NCI-H1694 treated with DMSO at 0.1 percent for 48 hours (cell line): ENCODE data around the gene NETO2.
"Not testable (repeated sequence)": the region's sequence is repeated elsewhere in the genome, so short reads cannot be mapped to it uniquely, and the experiment has no call there.

Experiments used
- DNase-seq: peaks from one replicate; lab custom pipeline; 2025; lab: John Stamatoyannopoulos, UW

The NETO2 gene

DNA sequence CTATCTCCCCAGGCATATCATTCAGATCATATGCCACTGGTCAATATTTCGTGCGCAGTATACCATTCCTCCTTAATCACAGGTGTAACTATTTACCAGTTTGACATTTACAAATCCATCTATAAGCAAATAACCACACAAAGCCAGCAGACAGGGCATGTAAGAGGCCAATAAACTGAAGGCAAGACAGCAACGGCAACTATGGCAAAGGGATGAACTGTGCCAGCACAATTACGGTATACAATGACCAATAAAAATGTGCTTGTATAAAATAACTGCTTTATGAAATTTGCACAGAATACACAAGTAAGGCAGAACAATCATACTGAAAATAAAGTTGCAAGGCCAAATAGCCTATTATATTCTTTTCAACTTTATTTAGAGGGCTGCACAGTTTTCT, 9.2 kb downstream of the NETO2 start:
- no peak for DNase-seq

DNA sequence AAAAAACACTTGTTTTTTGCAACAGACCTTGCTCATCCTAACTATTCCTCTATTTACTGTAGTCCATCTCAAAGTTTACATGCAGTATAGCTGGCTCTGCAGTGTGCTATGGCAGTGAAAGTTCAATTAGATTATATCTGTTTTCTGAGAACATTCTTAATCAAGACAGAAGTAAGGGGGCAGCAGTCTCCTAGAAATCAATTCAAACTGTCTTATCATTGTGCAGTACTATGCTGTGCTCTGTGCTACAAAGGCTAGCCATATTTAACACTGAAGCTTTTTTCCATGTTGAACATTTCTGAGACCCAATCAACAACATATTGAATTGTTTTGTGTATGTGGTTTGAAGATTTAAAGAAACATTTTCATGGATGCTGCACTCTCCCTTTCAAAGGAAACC, 11.4 kb downstream of the NETO2 start:
- DNase-seq: no peak

DNA sequence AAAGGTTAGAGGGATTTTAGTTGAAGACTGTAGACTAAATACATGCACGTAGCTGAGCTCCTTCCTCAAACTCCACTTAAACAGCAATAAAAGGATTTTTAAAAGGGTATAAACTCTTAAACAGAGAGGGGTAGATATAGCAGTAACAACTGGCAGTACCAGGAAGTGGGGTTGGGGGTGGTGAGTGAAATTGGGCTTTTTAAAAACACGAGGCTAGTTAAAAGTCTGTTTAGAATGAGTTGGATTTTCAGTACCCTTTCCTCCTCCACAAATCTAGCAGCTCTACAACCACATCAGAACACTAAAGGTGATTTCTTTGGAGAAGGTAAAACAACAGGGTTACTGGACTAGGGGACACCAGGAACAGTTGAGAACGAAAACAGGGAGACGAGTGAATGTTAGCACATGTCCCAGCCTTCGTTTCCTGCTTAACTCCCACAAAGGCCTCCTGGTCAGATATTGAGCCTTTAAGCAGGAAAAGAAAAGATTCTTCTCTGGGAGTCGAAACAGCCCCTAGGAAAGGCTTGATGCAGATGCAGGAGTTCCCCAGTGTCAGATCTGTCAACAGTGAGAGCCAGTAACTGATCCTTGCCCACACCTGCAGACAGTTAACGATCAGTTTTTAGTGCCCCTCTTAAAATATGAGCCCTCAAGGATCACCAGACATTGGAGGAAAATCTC, 13.8 kb downstream of the NETO2 start:
- no peak for DNase-seq

DNA sequence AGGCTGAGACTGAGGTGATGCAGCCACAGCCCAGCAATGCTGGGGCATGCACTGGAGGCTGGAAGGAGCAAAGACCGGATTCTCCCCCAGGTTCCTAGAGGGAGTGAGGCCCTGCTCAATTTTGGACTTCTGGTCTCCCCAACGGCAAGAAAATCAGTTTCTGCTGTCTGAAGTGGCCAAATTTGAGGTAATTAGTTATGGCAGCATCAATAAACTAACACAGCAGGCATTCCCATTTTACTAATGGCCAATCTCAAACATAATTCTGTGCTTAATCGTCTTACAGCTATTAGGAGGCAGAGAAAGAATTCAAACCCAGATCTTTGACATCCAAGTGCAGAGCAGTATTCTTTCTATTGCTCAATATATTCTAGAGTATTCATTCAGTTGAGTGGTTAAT, 16.2 kb downstream of the NETO2 start:
- no peak for DNase-seq

DNA sequence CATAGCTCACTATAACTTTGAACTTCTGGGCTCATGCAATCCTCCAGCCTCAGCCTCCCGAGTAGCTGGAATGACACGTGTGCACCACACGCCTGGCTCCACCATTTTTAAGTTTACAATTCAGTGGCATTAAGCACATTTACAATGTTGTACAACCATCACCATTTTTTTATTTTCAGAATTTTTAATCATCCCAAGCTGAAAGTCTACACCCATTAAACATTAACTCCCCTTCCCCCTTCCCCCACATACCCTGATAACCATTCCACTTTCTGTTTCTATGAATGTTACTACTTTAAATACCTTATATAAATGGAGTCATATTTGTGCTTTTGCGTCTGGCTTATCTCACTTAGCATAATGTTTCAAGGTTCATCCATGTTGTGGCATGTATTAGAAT, 18.0 kb downstream of the NETO2 start:
- no peak for DNase-seq

DNA sequence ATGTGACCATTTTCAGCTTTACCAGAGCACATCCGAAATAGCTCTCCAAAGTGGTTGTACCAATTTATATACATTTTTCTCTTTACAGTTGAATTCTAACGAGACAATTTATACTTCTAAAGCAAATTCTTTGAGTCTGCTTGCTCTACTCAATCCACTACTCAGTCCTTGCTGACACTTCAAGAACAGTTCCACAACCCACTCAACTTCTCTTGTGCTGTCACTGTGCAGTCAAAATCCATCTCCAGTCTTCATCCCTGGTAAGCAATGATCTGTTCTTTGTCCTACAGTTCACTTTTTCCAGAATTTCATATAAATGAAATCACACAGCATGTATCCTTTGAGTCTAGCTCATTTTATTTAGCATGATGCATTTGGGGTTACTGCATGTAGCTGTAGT, 30.6 kb downstream of the NETO2 start:
- no peak for DNase-seq

DNA sequence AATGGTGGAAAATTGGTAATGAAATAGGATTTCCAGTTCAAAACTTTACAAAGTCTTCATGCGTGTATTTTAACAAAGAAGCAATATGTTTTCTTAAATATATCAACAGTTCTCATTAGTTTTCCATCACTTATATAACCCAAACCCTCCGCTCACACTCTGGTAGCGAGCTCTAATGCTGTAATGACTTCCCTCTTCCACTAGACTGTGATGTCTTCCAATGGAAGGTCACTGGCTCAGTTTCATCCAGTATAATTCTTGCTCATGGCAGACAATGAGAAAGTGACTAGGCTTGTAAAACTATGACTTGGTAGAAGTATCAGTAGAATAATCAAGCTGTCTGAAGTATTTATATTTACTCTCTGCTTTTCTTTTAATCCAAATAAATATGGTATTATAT, 32.8 kb downstream of the NETO2 start:
- DNase-seq: no peak

DNA sequence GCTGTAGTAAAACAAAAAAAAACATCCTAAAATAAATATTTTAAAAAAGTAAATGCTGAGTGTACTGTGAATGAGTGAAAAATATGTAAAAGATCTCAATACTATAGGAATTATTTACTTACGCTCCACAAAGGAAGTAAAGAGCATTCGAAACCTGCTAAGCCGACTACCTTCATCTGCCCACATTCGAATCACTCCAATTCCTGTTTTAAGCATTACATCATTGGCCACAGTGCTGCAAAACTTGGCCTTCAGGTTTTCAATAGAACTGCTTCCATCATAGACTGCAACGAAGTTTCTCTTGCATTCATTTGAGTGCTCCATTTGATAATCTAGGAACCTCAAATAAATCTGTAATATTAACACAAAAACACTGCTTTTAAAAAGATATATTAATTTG, 34.4 kb downstream of the NETO2 start:
- no peak for DNase-seq

DNA sequence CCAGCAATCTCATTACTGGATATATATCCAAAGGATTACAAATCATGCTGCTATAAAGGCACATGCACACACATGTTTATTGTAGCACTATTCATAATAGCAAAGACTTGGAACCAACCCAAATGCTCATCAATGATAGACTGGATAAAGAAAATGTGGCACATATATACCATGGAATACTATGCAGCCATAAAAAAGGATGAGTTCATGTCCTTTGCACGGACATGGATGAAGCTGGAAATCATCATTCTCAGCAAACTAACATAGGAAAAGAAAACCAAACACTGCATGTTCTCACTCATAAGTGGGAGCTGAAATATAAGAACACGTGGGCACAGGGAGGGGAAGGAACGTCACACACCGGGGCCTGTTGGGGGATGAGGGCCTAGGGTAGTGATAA, 40.8 kb downstream of the NETO2 start:
- not testable (repeated sequence) for DNase-seq

DNA sequence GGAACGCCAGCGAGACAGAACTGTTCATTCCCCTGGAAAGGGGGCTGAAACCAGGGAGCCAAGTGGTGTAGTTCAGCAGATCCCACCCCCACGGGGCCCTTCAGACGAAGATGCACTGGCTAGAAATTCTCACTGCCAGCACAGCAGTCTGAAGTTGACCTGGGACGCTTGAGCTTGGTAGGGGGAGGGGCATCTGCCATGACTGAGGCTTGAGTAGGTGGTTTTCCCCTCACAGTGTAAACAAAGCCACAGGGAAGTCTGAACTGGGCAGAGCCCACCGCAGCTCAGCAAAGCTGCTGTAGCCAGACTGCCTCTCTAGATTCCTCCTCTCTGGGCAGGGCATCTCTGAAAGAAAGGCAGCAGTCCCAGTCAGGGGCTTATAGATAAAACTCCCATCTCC, 46.6 kb downstream of the NETO2 start:
- DNase-seq: not testable (repeated sequence)

DNA sequence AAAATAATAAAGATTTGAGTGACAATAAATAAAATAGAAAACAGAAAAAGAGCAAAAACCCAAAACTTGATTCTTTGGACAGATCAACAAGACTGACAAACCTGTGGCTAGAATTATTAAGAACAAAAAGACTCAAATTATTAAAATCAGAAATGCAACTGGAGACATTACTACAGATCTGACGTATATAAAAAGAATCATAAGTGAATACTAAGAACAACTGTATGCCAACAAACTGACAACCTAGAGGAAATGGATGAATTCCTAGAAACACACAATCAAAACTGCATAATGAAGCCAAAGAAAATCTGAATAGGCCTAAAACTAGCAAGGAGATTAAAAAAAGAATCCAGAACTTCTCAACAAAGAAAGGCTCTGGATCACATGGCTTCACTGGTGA, 47.4 kb downstream of the NETO2 start:
- no peak for DNase-seq

DNA sequence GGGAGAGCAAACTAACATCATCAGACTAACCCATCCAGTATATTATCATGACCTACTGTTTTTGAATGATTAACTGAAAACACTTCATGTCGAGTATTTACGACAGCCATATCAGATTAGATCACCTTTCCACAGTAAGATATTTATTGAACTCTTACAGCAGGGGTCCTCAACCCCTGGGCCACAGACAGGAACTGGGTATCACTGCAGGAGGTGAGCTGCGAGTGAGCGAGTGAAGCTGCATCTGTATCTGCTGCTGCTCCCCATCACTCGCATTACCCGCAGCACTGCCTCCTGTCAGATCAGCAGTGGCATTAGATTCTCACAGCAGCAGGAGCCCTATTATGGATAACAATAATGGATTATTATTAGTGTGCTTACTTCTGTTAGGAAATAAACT, 59.5 kb downstream of the NETO2 start:
- DNase-seq: no peak

DNA sequence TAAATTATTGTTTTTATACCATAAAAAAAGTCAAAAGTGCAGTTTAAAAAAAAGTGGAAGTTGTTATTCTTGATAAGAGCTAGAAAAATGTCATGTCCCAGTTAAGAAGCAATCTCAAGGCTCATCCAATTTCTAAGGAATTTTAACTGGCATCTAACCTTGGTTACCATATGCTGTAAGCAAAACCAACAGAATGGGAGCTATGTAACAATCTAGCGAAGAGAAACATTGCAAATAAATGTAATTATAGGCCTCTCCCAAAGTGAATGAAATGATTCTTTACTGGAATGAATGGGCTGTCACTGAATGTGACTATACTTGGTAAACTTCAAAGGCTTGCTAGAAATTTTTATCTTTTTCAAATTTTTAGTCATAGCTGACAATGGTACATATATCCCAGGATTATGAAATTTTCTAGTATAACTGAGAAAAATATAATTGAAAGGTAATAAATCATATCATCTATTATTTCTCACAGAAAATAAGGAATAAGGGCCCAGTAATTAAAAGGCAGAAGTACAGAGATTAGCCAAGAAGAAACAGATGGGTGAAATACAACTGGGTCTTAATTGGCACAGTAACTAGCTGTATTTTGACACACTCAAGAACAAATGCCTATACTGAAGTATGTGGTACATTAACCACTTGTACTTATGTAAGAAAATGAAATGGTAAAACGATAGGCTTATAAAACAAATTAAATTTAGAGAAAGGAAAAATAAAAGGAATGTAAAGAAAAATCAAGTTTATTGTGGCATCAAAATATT, 61.5 kb downstream of the NETO2 start:
- no peak for DNase-seq

DNA sequence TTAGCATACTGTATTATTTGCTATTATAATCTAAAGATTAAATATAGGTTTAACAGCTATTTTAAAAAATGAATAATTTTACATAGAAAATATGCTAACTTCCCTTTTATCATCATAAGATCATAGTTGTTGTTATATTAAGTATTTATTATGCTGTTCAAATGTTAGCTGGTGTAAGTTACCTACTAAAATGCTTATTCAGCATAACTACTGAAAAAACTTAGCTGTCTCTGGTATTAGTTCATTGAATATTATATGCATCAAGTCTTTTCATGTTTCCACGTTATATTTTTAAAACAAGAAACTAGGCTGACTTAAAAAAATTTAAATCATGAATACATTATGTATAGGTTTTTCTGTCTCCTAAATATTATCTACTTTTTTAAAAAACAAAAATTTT, 62.6 kb downstream of the NETO2 start:
- no peak for DNase-seq

DNA sequence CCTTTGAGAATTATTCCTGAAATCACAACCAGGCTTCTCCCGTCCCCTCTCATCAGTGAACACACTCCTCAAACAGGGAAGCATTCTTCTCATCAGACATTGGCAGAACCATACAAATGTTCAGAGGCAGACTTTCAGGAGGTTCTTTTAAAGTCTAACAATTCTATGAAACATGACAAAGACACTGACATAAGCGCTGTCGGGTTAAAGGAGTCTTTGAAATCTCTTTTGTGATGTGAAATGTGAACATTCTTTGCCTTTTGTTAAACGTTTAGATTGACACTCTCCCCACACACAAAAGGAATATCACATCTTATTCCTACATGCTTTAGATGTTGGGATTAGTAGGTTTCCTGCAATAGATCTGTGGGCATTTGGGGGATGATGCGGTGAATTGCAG, 63.9 kb downstream of the NETO2 start:
- DNase-seq: no peak

DNA sequence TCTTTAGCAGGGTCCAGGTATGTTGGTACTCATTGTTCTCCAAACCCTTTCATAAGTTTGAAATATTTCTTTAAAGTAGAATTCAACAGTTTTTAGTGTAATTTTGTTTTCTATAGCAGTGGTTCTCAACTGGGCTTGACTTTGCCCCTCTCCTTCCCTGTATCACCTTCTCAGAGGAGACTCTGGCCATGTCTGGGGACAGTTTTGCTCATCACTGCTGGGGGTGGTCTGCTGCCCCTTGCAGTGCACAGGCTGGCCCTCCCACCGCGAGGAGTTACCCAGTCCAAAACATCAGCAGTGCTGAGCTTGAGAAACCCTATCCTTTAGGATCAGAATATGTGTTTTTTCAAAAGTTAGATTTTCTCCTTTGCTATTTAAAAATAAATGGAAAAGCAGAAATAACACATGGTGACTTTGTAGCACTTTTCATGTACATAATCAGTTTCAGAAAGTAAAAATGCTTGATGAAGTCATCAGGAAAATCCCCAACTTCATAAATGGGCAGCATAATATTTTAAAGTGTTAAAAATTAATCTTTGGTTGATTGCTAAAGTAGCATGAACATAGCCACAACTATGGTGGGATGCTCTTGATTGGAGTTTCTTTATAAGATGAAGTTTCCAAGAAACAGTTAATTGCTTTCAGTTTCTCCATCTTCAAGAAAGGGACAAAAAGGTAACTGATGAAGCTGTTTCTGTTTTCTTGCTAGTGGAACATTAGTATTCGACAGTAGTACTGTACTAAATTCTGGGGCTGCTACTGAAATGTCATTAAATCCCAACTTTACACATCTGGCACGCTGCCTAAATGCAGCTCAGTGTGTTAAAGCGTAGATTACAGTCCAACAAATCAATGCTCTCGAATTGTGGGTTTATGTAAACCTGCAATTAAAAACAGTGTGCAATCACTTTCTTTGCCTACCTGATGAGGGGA, 70.3 kb downstream of the NETO2 start:
- DNase-seq: no peak

DNA sequence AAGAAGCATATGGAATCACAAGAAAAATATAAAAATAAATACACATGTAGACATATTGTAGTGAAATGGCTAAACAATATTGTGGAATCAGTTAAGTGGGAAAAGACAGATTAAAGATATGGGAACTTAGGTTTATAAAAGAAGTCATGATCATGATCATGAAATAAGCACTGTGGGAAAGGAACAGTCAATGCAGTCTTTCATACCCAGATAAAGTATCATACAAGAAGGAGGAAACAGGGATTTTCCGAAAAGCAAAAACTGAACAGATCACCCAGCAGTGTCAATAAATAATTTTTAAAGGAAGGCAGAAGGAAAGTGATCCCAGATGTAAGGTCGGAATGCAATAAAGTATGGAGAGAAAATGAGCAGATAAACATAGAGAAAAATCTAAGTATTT, 71.6 kb downstream of the NETO2 start:
- no peak for DNase-seq

DNA sequence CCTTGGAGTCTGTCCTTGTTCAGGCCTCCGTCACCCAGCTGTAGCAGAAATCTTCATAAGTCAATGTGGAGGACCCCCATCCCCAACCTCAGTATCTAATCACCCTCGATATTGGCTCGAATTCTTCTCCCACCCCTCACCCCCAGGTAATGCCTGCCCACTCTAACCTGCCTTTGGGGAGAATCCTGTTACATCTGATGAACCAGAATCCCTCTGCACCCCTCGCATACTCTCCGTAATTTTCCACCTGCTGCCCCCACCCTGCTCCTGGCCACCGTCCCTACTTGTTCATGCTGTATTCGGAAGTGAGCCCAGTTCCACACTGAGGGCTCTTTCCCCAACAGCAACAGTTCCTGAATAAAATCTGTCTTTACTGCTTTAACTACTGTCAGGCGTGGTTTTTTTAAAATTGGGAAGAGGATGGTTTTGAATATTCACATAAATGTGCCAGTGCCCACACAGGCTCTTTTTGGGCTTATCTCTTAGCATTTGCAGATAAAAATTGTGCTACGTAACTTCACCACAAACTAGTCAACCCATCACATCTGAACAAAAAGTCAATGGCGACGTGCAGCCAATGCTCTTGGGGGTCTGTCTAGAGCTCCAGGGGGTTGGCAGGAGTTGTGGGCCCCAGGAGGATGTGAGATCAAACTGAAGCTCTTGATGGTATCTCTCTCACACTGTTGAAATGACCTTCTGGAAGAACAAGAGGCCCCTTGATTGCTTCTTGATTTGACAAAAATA, 73.7 kb downstream of the NETO2 start:
- DNase-seq: no peak

DNA sequence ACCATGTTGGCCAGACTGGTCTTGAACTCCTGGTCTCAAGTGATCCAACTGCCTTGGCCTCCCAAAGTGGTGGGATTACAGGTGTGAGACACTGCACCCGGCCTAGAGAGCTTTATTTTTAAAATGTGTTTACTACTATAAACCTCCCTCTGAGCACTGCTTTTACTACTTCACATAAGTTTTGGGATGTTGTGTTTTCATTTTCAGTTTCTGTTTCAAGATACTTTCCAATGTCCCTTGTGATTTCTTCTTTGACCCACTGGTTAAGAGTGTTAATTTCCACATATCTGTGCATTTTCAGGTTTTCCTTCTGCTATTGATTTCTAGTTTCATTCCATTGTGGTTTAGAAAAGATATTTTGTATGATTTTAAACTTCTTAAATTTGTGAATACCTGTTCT, 74.4 kb downstream of the NETO2 start:
- no peak for DNase-seq

DNA sequence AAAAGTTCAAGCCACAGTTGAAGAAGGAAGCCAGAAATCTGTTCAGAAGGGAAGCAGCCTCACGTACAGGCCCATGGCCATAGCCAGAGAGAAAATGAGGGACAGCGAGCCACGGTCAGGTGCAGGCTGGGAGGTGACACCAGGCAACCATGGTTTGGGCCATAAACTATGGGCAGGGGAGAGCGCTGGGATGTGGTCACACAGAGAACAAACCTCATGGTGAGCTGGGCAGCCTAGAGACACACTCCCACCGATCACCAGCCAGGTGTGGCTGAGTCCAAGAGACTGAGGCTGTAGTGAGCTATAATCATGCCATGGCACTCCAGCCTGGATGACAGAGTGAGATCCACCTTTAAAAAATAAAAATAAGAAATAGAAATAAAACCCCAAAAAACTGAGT, 76.5 kb downstream of the NETO2 start:
- DNase-seq: no peak

DNA sequence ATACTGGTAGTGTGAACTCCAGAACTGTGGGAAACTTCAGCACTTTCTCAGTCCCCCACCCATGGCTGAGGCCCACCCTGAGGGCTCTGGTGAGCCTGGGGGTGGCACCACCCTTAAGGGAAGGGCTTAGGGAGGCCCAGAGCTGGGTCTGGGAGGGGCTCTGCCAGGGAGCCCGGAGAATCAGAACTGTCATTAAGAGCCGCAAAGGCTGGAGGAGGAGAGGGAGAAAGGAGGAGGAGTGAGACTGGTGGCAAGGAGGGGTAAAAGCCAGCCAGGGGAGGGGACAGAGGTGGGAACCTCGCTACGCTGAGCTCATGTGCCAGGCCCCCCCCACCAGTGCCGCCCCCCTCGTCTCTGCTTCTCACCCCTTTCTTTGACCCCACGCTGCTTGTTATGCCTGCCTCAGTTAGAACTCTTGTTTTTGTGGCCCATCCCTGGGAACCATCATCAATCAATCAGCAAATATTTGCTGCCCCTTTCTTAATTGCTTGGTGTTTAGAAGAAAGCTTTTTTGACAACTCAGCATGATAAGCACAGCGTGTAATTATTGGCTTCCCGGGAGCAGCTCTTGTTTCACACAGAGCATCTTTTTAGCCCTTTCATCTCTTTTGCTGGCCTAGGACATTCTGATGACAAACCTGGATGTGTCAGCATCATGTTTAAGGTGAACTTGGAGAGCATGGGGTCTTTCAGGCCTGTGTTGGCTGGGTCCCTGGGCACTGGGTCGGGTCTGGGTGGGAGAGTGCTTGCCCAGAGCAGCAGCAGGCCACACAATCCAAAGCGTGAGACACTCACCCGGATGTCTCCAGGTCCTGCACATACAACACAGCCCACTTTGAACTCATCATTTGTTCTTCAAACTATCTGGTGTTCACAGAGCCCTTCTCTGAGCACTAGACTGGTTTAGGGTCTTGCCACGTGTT, 77.7 kb downstream of the NETO2 start:
- no peak for DNase-seq
